GM12878 (cell line): ENCODE results near the gene C11orf91. TPM values are rescaled to one million over a fixed set of nuclear protein-coding genes. Genes with fewer than 3 reads are reported as not detected.

ENCODE experiments used
- ATAC-seq: fragments of 200-7000 bp; cut with Tn5 transposase; 3 replicates; pipeline ENCODE4 v1.9.1; 2020; ENCODE audit warnings: mild to moderate bottlenecking, moderate library complexity
- BruUV-seq: library from RNA; stranded (reverse); fragments of 400-500 nt; replicated peaks from 2 replicates; lab custom pipeline; 2021; lab: Mats Ljungman, UMichigan
- CTCF ChIA-PET: fragments of 300-600 bp; sonication (Branson Sonifier 250); formaldehyde crosslinking; extraction: SDS; loops from one replicate; lab custom pipeline; 2021; ENCODE audit warnings: inconsistent platforms; lab: Yijun Ruan, JAX
- POLR2A ChIA-PET: fragments of 350-600 bp; formaldehyde crosslinking; extraction: SDS; loops from one replicate; lab custom pipeline; 2021; ENCODE audit warnings: inconsistent platforms; lab: Charles Lee
- RAD21 ChIA-PET: fragments of 300-600 bp; sonication (Branson Sonifier 250); formaldehyde crosslinking; loops from one replicate; lab custom pipeline; 2023; ENCODE audit warnings: antibody characterized with exemption; ENCODE audit not compliant: unreplicated experiment; lab: Charles Lee
- SMC1A ChIA-PET: fragments of 300-600 bp; sonication (Branson Sonifier 250); formaldehyde crosslinking; loops from one replicate; lab custom pipeline; 2023; ENCODE audit not compliant: unreplicated experiment, uncharacterized antibody; lab: Charles Lee
- DNase-seq: peaks from one replicate; pipeline ENCODE4 v3.0.0-alpha.2; 2011; ENCODE audit warnings: low read depth, low spot score
- FAIRE-seq: peaks from 3 replicates; lab custom pipeline; 2011; peaks lifted over from hg19 to GRCh38; lab: Jason Lieb, UNC
- H2AFZ ChIP-seq: 2 replicates; pipeline ENCODE4 v1.6.0; 2011; ENCODE audit warnings: low read depth, low read length, control low read depth; ENCODE audit not compliant: control insufficient read depth
- H3K27ac ChIP-seq: 2 replicates; pipeline ENCODE4 v1.5.1; 2011; ENCODE audit warnings: control low read depth; ENCODE audit not compliant: control insufficient read depth, insufficient read depth
- H3K27me3 ChIP-seq, 2 experiments: replicated peaks in 1 of 2; 2 replicates each; pipeline versions ENCODE4 v1.6.0 to v1.6.1; 2011; ENCODE audit warnings: low read length in 1 of 2; ENCODE audit not compliant: control insufficient read depth in 2 of 2, insufficient read depth in 2 of 2
- H3K36me3 ChIP-seq, 2 experiments: 2 replicates each; pipeline ENCODE4 v1.5.1; 2011; ENCODE audit warnings: low read length in 1 of 2; ENCODE audit not compliant: control insufficient read depth in 2 of 2, insufficient read depth in 2 of 2
- H3K4me1 ChIP-seq: 2 replicates; pipeline ENCODE4 v1.6.1; 2011; ENCODE audit warnings: mild to moderate bottlenecking, low read length, moderate library complexity, mixed read lengths; ENCODE audit not compliant: control insufficient read depth, insufficient read depth
- H3K4me2 ChIP-seq: 2 replicates; pipeline ENCODE4 v1.6.0; 2011; ENCODE audit warnings: control low read depth; ENCODE audit not compliant: control insufficient read depth, insufficient read depth
- H3K4me3 ChIP-seq: fragments of 200-600 bp; sonication (generic); 2 replicates; pipeline ENCODE4 v1.5.1; 2016
- H3K79me2 ChIP-seq: 2 replicates; pipeline ENCODE4 v1.6.0; 2011; ENCODE audit warnings: low read length; ENCODE audit not compliant: control insufficient read depth, insufficient read depth
- H3K9ac ChIP-seq: 2 replicates; pipeline ENCODE4 v1.8.0; 2011; ENCODE audit warnings: low read length, control low read depth, mixed read lengths; ENCODE audit not compliant: control insufficient read depth, insufficient read depth
- H3K9me3 ChIP-seq: replicated peaks from 3 replicates; pipeline ENCODE4 v1.5.1; 2011; ENCODE audit warnings: mild to moderate bottlenecking, low read length; ENCODE audit not compliant: control insufficient read depth, insufficient read depth
- H4K20me1 ChIP-seq: 2 replicates; pipeline ENCODE4 v1.6.0; 2011; ENCODE audit not compliant: control insufficient read depth, insufficient read depth
- ATF7 ChIP-seq: fragments of 450-650 bp; IDR thresholded peaks from 2 replicates; pipeline ENCODE4 v1.6.1; 2016; ENCODE audit warnings: low read depth, mild to moderate bottlenecking
- BACH1 ChIP-seq: fragments of 450-650 bp; IDR thresholded peaks from 2 replicates; pipeline ENCODE4 v1.6.1; 2017; ENCODE audit warnings: mild to moderate bottlenecking, borderline replicate concordance
- BRCA1 ChIP-seq: IDR thresholded peaks from 2 replicates; pipeline ENCODE4 v1.6.1; 2011; ENCODE audit warnings: low read depth, low read length, improper control_type of control experiment
- ELK1 ChIP-seq: IDR thresholded peaks from 2 replicates; pipeline ENCODE4 v1.6.1; 2012; ENCODE audit warnings: low read depth, low read length, improper control_type of control experiment
- ETV6 ChIP-seq, 2 experiments: fragments of 450-650 bp in 1 of 2; IDR thresholded peaks in 1 of 2; conservative IDR thresholded peaks in 1 of 2; 2 replicates each; pipeline ENCODE4 v1.6.1; 2014; ENCODE audit warnings: antibody characterized with exemption in 1 of 2, borderline replicate concordance in 1 of 2, low read depth in 1 of 2, mild to moderate bottlenecking in 1 of 2, moderate library complexity in 1 of 2
- MAX ChIP-seq: IDR thresholded peaks from 2 replicates; pipeline ENCODE4 v1.6.1; 2012; ENCODE audit warnings: low read depth, low read length, improper control_type of control experiment
- NBN ChIP-seq: fragments of 450-650 bp; IDR thresholded peaks from 2 replicates; pipeline ENCODE4 v1.6.1; 2016
- NR2F1 ChIP-seq: fragments of 450-650 bp; conservative IDR thresholded peaks from 2 replicates; pipeline ENCODE4 v1.6.1; 2017; ENCODE audit warnings: mild to moderate bottlenecking
- RB1 ChIP-seq: fragments of 450-650 bp; formaldehyde crosslinking; IDR thresholded peaks from 2 replicates; pipeline ENCODE4 v1.6.1; 2017; ENCODE audit warnings: mild to moderate bottlenecking, borderline replicate concordance
- RBBP5 ChIP-seq: fragments of 200-600 bp; sonication (generic); conservative IDR thresholded peaks from 2 replicates; pipeline ENCODE4 v1.6.1; 2016
- RUNX3 ChIP-seq: IDR thresholded peaks from 2 replicates; pipeline ENCODE4 v1.6.1; 2012; ENCODE audit warnings: low read length, inconsistent platforms
- SUZ12 ChIP-seq: fragments of 200-600 bp; sonication (generic); IDR thresholded peaks from one replicate; pipeline ENCODE4 v1.6.1; 2018; ENCODE audit warnings: antibody characterized with exemption, mild to moderate bottlenecking; ENCODE audit not compliant: unreplicated experiment
- YY1 ChIP-seq: IDR thresholded peaks from 2 replicates; pipeline ENCODE4 v1.6.1; 2011; ENCODE audit warnings: low read depth, mild to moderate bottlenecking, low read length
- ZNF207 ChIP-seq: fragments of 450-650 bp; IDR thresholded peaks from 2 replicates; pipeline ENCODE4 v1.6.1; 2014; ENCODE audit warnings: antibody characterized with exemption, mild to moderate bottlenecking, borderline replicate concordance
- ZNF622 ChIP-seq: fragments of 450-650 bp; IDR thresholded peaks from 2 replicates; pipeline ENCODE4 v1.6.1; 2017; ENCODE audit warnings: mild to moderate bottlenecking, inconsistent platforms
- WGBS: methylation state at CpG from one replicate; pipeline ENCODE4 v1.1.6; 2016; ENCODE audit warnings: low lambda C conversion rate; ENCODE audit not compliant: insufficient replicate concordance, insufficient coverage; ENCODE audit errors: missing lambda C conversion rate; 5-methylcytosine and 5-hydroxymethylcytosine counted together
- in situ Hi-C: fragments of 300-500 bp; cut with MboI; formaldehyde crosslinking; loops from 9 replicates; pipeline ENCODE4 v1.14.3; 2018; ENCODE audit warnings: mixed read lengths
- intact Hi-C: fragments of 100-400 bp; cut with micrococcal nuclease; formaldehyde crosslinking; loops from one replicate; pipeline ENCODE4 v1.14.2; 2022; ENCODE audit not compliant: unreplicated experiment
- polyA plus RNA-seq, 11 experiments: library from polyadenylated mRNA; depleted of rRNA in 4 of 11; unstranded in 6 of 11; stranded (reverse) in 5 of 11; fragments of >200 nt; fragmentation: Nextera tagmentation in 4 of 11; fragmentation: Illumina TruSeq in 1 of 11; extraction: Ambion mirVana in 4 of 11; extraction: Trizol in 1 of 11; gene quantifications; 1 replicate in 1 of 11; 2 replicates in 10 of 11; pipeline versions ENCODE4 v1.2.1 to v1.2.3, GENCODE V29; 2011 to 2016; ENCODE audit warnings: inconsistent platforms in 2 of 11, missing spikeins in 2 of 11, low read depth in 1 of 11
- total RNA-seq, 4 experiments: library from RNA; depleted of rRNA in 3 of 4; stranded (reverse); fragments of >200 nt in 3 of 4; fragmentation: Illumina TruSeq in 1 of 4; extraction: Trizol in 1 of 4; gene quantifications; 2 replicates each; pipeline versions ENCODE4 v1.2.1 to v1.2.3, GENCODE V29; 2013 to 2021
- TF ChIP-seq, protein P1 (sequence below): IDR thresholded peaks from 2 replicates; pipeline ENCODE4 v1.6.1; 2012; ENCODE audit warnings: improper control_type of control experiment, low read depth, low read length; ENCODE audit not compliant: insufficient replicate concordance

The C11orf91 gene
- total and polyA plus RNA-seq, 10 of the 15 experiments (the other 5 are each of a cell fraction or from before 2014, with no cell fraction given), result not detected

GRCh38 chr11:33654594-33654993 lies 46.0 kb downstream of the C11orf91 start:
- BruUV-seq, result no TSS peak
- WGBS, result 25% methylated on average over 6 of the region's 6 CpGs
- Histone ChIP-seq H3K79me2 (no peaks in the 10 kb centered on the region), H2AFZ (peak overlapping the region; percentile 20; the same call in 1 of the 2 replicates), H3K27ac (peak overlapping the region; percentile 41), H4K20me1 (no peaks in the 10 kb centered on the region), H3K36me3 (no peaks in the 10 kb centered on the region), H3K4me2 (peak overlapping the region; percentile 15; the same call in 1 of the 2 replicates), H3K9me3 (no peaks in the 10 kb centered on the region), H3K9ac (no peak overlapping the region), H3K27me3 (no peaks in the 10 kb centered on the region), H3K4me3 (no peak overlapping the region), H3K4me1 (peaks cover 19% of the 10 kb centered on the region)
- in situ Hi-C loops (no loop called here), intact Hi-C loops (no loop called here)
- ChIA-PET POLR2A (no interaction called here), RAD21 (no interaction called here), CTCF (no interaction called here), SMC1A (interaction anchor here (1.0 kb wide), 1 partner anchor 14 kb away, joined by 3 read pairs; no protein-coding TSS in a partner anchor)
- ATAC-seq, result peak; percentile 38
- no peak for FAIRE-seq
- no peak for DNase-seq
- TF ChIP-seq NR2F1 (no peak), ZNF207 (no peak), RB1 (no peak), RUNX3 (peak; percentile 47), YY1 (peak; percentile 38; the same call in 1 of the 2 replicates), BACH1 (no peak), BRCA1 (no peak), ATF7 (no peak), NBN (no peak), ELK1 (no peak), MAX (no peak), ETV6 (conservative IDR thresholded peaks at IDR 0.05 in 1 of 2, IDR thresholded peaks at IDR 0.05 in 1 of 2; ENCODE audit: borderline replicate concordance in 1 of 2, low read depth in 1 of 2) (no peak), SUZ12 (no peak), ZNF622 (no peak), RBBP5 (no peak)
- TF ChIP-seq, protein P1, sequence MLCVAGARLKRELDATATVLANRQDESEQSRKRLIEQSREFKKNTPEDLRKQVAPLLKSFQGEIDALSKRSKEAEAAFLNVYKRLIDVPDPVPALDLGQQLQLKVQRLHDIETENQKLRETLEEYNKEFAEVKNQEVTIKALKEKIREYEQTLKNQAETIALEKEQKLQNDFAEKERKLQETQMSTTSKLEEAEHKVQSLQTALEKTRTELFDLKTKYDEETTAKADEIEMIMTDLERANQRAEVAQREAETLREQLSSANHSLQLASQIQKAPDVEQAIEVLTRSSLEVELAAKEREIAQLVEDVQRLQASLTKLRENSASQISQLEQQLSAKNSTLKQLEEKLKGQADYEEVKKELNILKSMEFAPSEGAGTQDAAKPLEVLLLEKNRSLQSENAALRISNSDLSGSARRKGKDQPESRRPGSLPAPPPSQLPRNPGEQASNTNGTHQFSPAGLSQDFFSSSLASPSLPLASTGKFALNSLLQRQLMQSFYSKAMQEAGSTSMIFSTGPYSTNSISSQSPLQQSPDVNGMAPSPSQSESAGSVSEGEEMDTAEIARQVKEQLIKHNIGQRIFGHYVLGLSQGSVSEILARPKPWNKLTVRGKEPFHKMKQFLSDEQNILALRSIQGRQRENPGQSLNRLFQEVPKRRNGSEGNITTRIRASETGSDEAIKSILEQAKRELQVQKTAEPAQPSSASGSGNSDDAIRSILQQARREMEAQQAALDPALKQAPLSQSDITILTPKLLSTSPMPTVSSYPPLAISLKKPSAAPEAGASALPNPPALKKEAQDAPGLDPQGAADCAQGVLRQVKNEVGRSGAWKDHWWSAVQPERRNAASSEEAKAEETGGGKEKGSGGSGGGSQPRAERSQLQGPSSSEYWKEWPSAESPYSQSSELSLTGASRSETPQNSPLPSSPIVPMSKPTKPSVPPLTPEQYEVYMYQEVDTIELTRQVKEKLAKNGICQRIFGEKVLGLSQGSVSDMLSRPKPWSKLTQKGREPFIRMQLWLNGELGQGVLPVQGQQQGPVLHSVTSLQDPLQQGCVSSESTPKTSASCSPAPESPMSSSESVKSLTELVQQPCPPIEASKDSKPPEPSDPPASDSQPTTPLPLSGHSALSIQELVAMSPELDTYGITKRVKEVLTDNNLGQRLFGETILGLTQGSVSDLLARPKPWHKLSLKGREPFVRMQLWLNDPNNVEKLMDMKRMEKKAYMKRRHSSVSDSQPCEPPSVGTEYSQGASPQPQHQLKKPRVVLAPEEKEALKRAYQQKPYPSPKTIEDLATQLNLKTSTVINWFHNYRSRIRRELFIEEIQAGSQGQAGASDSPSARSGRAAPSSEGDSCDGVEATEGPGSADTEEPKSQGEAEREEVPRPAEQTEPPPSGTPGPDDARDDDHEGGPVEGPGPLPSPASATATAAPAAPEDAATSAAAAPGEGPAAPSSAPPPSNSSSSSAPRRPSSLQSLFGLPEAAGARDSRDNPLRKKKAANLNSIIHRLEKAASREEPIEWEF, result no peak
